ENCODE results near the gene PIP5K1C.

Gene PIP5K1C

DNA sequence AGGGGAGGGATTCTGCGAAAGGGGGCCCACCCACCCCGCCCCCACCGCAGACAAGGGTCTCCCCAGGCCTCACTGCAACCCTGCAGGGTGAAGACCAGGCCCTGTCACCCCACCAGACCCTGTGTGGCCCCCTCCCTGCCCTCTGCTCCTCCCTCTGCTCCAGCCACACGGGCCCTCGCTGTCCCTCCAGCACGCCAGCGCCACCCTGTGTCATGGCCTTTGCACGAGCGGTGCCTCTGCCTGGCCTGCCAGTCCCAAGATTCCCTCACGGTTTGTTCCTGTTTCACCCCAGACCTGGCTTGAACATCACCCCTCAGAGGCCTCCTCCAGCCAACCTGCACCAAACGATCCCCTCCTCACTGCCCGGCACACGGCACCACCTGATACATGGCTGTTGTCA lies 27.3 kb downstream of the PIP5K1C start:
- no peak overlapping the region for H3K4me3 ChIP-seq (ENCODE audit: low read depth in 1 of 2, low read length in 1 of 2)
- H3K9me3 ChIP-seq = no peaks in the 10 kb centered on the region
- H3K27ac ChIP-seq = no peak overlapping the region
- TF ChIP-seq, protein P1, sequence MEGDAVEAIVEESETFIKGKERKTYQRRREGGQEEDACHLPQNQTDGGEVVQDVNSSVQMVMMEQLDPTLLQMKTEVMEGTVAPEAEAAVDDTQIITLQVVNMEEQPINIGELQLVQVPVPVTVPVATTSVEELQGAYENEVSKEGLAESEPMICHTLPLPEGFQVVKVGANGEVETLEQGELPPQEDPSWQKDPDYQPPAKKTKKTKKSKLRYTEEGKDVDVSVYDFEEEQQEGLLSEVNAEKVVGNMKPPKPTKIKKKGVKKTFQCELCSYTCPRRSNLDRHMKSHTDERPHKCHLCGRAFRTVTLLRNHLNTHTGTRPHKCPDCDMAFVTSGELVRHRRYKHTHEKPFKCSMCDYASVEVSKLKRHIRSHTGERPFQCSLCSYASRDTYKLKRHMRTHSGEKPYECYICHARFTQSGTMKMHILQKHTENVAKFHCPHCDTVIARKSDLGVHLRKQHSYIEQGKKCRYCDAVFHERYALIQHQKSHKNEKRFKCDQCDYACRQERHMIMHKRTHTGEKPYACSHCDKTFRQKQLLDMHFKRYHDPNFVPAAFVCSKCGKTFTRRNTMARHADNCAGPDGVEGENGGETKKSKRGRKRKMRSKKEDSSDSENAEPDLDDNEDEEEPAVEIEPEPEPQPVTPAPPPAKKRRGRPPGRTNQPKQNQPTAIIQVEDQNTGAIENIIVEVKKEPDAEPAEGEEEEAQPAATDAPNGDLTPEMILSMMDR (IDR thresholded peaks at IDR 0.05) = no peak
- H3K36me3 ChIP-seq = peaks cover 5% of the 10 kb centered on the region
- peaks cover 10 to 16% of the 10 kb centered on the region in 2 experiments for H3K4me1 ChIP-seq (ENCODE audit: control insufficient read depth in 1 of 2, insufficient read depth in 1 of 2, low read depth in 1 of 2, low read length in 1 of 2)
- H3K27me3 ChIP-seq = peaks cover 30% of the 10 kb centered on the region

DNA sequence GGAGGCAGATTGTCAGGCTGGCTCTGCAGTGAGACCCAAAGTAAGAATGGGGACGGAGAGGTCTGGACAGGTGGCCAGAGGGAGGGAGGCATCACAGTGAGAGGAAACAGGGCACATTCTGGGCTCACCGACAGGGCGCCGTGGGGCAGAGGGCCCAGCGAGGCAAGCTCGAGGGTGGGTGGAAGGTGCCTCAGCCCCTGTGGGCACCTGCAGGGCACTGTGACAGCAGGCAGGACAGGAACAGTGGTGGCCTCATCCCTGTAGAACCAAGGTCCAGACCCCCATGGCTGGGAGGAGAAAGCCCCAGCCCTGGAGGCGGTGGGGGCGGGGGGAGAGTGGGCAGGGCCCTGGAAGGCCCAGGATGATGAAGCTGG lies 27.7 kb downstream of the PIP5K1C start:
- no peak overlapping the region for H3K4me3 ChIP-seq (ENCODE audit: low read depth in 1 of 2, low read length in 1 of 2)
- no peaks in the 10 kb centered on the region for H3K9me3 ChIP-seq
- TF ChIP-seq, protein P1 (IDR thresholded peaks at IDR 0.05) = no peak
- no peak overlapping the region for H3K27ac ChIP-seq
- H3K36me3 ChIP-seq = peaks cover 5% of the 10 kb centered on the region
- peaks cover 10 to 16% of the 10 kb centered on the region in 2 experiments for H3K4me1 ChIP-seq (ENCODE audit: control insufficient read depth in 1 of 2, insufficient read depth in 1 of 2, low read depth in 1 of 2, low read length in 1 of 2)
- H3K27me3 ChIP-seq = peaks cover 30% of the 10 kb centered on the region

DNA sequence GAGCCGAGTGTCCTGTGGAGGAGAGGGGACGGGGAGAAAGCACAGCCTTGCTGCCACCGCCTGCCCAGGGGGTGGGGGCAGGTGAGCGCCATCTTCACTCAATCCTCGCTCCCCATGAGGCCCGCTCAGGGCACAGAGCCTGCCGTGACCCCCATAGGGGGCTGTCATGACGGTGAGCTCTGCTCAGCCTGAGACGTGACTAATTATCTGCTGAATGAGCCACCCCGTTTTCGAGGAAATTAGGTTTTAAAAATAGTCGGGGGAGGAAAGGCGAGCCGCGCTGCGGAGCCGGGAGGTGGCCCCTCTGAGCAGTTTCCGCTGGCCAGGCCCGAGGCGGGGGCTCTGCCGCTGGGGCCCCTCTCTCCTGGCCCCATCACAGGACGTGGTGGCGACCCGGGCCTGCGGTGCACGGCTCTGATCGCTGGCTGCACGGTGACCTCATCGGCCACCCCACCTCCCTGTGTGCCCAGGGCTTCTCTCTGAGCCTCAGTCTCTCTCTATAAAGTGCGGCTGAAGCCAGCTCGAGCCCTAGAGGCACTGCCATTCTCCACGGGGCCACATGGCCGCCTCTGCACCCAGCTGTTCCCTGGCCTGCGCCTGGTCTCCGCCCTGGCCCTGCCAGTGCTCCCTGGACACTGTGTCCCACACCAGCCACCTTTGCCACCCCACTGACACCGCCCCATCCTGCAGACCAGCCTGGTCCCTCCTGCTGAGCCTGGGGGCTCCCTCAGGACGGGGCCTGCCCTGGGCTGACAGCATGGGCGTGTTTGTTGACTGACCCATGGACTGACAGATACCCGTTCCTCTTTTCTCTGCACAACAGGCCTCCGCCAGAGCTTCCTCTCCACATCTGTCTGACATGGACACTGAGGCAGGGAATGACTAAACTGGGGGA lies 28.3 kb downstream of the PIP5K1C start:
- TF ChIP-seq, protein P1 (IDR thresholded peaks at IDR 0.05) = no peak
- H3K4me3 ChIP-seq (ENCODE audit: low read depth in 1 of 2, low read length in 1 of 2) = no peak overlapping the region
- H3K4me1 ChIP-seq (ENCODE audit: control insufficient read depth in 1 of 2, insufficient read depth in 1 of 2, low read depth in 1 of 2, low read length in 1 of 2) = peaks cover 10 to 16% of the 10 kb centered on the region in 2 experiments
- H3K27me3 ChIP-seq = peaks cover 30% of the 10 kb centered on the region
- peaks cover 9% of the 10 kb centered on the region for H3K36me3 ChIP-seq
- no peaks in the 10 kb centered on the region for H3K9me3 ChIP-seq
- no peak overlapping the region for H3K27ac ChIP-seq

DNA sequence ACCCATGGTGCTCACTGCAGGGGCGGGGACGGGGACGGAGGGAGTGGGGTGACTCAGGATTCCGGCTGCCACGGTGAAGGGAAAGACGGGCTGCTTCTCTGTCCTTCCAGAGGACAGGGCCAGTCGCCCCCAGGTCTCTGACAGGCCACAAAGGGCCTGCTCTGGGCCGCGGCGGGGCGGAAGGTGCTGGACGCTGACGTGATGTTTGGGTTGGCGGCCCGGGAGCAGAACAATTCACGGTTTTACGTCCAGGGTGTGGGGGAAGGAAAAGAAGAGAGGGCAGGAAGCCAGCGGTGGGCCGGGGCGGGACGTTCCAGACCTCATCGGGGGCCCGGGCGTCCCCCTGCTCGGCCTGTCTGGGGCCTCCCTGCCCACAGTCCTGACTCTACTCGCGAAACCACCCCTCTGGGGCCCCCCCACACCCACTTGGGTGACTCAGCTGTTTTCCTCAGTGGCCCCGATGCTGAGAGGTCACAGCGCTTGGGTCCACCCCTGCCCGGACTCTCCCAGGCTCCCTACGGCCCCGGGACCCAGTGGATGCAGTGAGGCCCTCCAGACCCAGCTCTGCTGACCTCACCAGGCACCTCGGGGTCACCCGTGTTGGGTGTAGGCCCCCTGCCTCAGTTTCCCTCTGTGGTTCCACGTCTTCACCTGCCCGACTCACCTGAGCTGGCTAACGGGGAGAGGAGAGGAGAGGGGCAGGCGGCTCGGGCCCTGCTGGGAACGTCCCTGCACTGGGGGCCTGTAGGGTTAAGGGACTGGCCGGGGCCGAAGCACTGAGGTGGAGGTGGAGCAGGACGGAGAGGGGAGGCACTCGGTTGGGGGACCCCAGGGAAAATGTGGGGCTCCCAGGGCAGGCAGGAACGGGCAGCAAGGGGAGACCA lies 29.2 kb downstream of the PIP5K1C start:
- H3K27ac ChIP-seq = no peak overlapping the region

More for the DNA sequence above, 29.2 kb downstream of the PIP5K1C start:
- TF ChIP-seq, protein P1 (IDR thresholded peaks at IDR 0.05) = no peak
- H3K36me3 ChIP-seq = peaks cover 18% of the 10 kb centered on the region
- peaks cover 10 to 16% of the 10 kb centered on the region in 2 experiments for H3K4me1 ChIP-seq (ENCODE audit: control insufficient read depth in 1 of 2, insufficient read depth in 1 of 2, low read depth in 1 of 2, low read length in 1 of 2)
- H3K27me3 ChIP-seq = peaks cover 30% of the 10 kb centered on the region
- no peaks in the 10 kb centered on the region for H3K9me3 ChIP-seq
- H3K4me3 ChIP-seq (ENCODE audit: low read depth in 1 of 2, low read length in 1 of 2) = no peak overlapping the region
